Measurements from ENCODE around the gene TGFBR3. TPM values are rescaled to one million over a fixed set of nuclear protein-coding genes. Genes with fewer than 3 reads are reported as not detected.
A peak's percentile ranks its signal among the peaks of the same experiment; 100 is the strongest.

The TGFBR3 gene
- total RNA-seq, 1 donor from 2014 or later = 4.9 TPM

- H3K27ac Mint-ChIP-seq = no peak overlapping the region
- peaks cover 10% of the 10 kb centered on the region for H3K4me1 Mint-ChIP-seq (ENCODE audit: low read depth)
- peaks cover 9% of the 10 kb centered on the region for H3K27me3 Mint-ChIP-seq
- H3K36me3 Mint-ChIP-seq (ENCODE audit: insufficient read depth) = no peaks in the 10 kb centered on the region
- H3K4me3 Mint-ChIP-seq (ENCODE audit: low read depth) = no peak overlapping the region
- DNase-seq (ENCODE audit: low spot score, unreplicated experiment) = no peak
- no peak for TF ChIP-seq CTCF (IDR thresholded peaks at IDR 0.05; ENCODE audit: unreplicated experiment)
- H3K9me3 Mint-ChIP-seq (ENCODE audit: low read depth) = no peaks in the 10 kb centered on the region
Measured at GRCh38 chr1:91876040-91876470, 9.9 kb downstream of the TGFBR3 start.

GRCh38 chr1:91874167-91874566, 11.8 kb downstream of the TGFBR3 start:
- Mint-ChIP-seq H3K9me3 (ENCODE audit: low read depth) (no peaks in the 10 kb centered on the region), H3K4me1 (ENCODE audit: low read depth) (peaks cover 10% of the 10 kb centered on the region), H3K27ac (no peak overlapping the region), H3K4me3 (ENCODE audit: low read depth) (no peak overlapping the region), H3K27me3 (peaks cover 9% of the 10 kb centered on the region), H3K36me3 (ENCODE audit: insufficient read depth) (no peaks in the 10 kb centered on the region)
- DNase-seq (ENCODE audit: low spot score, unreplicated experiment) = no peak
- no peak for TF ChIP-seq CTCF (IDR thresholded peaks at IDR 0.05; ENCODE audit: unreplicated experiment)

GRCh38 chr1:91872559-91873081, 13.3 kb downstream of the TGFBR3 start:
- no peak for DNase-seq (ENCODE audit: low spot score, unreplicated experiment)
- Mint-ChIP-seq H3K4me1 (ENCODE audit: low read depth) (peaks cover 4% of the 10 kb centered on the region), H3K36me3 (ENCODE audit: insufficient read depth) (no peaks in the 10 kb centered on the region), H3K9me3 (ENCODE audit: low read depth) (no peaks in the 10 kb centered on the region), H3K4me3 (ENCODE audit: low read depth) (no peak overlapping the region), H3K27ac (peak overlapping the region; percentile 76), H3K27me3 (peaks cover 9% of the 10 kb centered on the region)
- TF ChIP-seq CTCF (IDR thresholded peaks at IDR 0.05; ENCODE audit: unreplicated experiment) = no peak

GRCh38 chr1:91872000-91872399, 14.0 kb downstream of the TGFBR3 start:
- Mint-ChIP-seq H3K4me3 (ENCODE audit: low read depth) (no peak overlapping the region), H3K27ac (no peak overlapping the region)

GRCh38 chr1:91870322-91870721, 15.6 kb downstream of the TGFBR3 start:
- peaks cover 3% of the 10 kb centered on the region for H3K27me3 Mint-ChIP-seq
- peaks cover 4% of the 10 kb centered on the region for H3K4me1 Mint-ChIP-seq (ENCODE audit: low read depth)
- no peaks in the 10 kb centered on the region for H3K36me3 Mint-ChIP-seq (ENCODE audit: insufficient read depth)
- H3K4me3 Mint-ChIP-seq (ENCODE audit: low read depth) = no peak overlapping the region
- no peaks in the 10 kb centered on the region for H3K9me3 Mint-ChIP-seq (ENCODE audit: low read depth)
- TF ChIP-seq CTCF (IDR thresholded peaks at IDR 0.05; ENCODE audit: unreplicated experiment) = no peak
- H3K27ac Mint-ChIP-seq = no peak overlapping the region
- no peak for DNase-seq (ENCODE audit: low spot score, unreplicated experiment)

More at GRCh38 chr1:91872000-91872399, 14.0 kb downstream of the TGFBR3 start:
- H3K36me3 Mint-ChIP-seq (ENCODE audit: insufficient read depth) = no peaks in the 10 kb centered on the region
- no peak for TF ChIP-seq CTCF (IDR thresholded peaks at IDR 0.05; ENCODE audit: unreplicated experiment)
- no peak for DNase-seq (ENCODE audit: low spot score, unreplicated experiment)
- peaks cover 4% of the 10 kb centered on the region for H3K4me1 Mint-ChIP-seq (ENCODE audit: low read depth)
- H3K9me3 Mint-ChIP-seq (ENCODE audit: low read depth) = no peaks in the 10 kb centered on the region
- H3K27me3 Mint-ChIP-seq = peaks cover 5% of the 10 kb centered on the region

Measured in progenitor cell of endocrine pancreas (in vitro differentiated cells).